ENCODE data around the gene HTT.

The HTT gene

GRCh38 chr4:3213106-3213425 lies 138.6 kb downstream of the HTT start:
- Histone ChIP-seq H3K4me1 (ENCODE audit: control insufficient read depth, insufficient read depth, low read length, poor library complexity, severe bottlenecking) (no peaks in the 10 kb centered on the region), H3K27ac (ENCODE audit: low read depth, low read length, severe bottlenecking) (no peak overlapping the region), H3K9me3 (ENCODE audit: control insufficient read depth, low read length) (no peaks in the 10 kb centered on the region), H3K4me3 (ENCODE audit: extremely low read depth, insufficient read depth, low read length, poor library complexity, severe bottlenecking) (no peak overlapping the region), H3K36me3 (ENCODE audit: control insufficient read depth, insufficient read depth, low read length) (peaks cover 89% of the 10 kb centered on the region)
- 90 to 95% methylated on average over 3 to 4 of the region's 4 CpGs for WGBS, 2 experiments (ENCODE audit: insufficient coverage in 2 of 2)

- Histone ChIP-seq H3K4me3 (ENCODE audit: extremely low read depth, insufficient read depth, low read length, poor library complexity, severe bottlenecking) (no peak overlapping the region), H3K27ac (ENCODE audit: low read depth, low read length, severe bottlenecking) (no peak overlapping the region), H3K9me3 (ENCODE audit: control insufficient read depth, low read length) (no peaks in the 10 kb centered on the region), H3K36me3 (ENCODE audit: control insufficient read depth, insufficient read depth, low read length) (peaks cover 91% of the 10 kb centered on the region), H3K4me1 (ENCODE audit: control insufficient read depth, insufficient read depth, low read length, poor library complexity, severe bottlenecking) (no peaks in the 10 kb centered on the region)
- 97 to 98% methylated on average over 15 of the region's 15 CpGs for WGBS, 2 experiments (ENCODE audit: insufficient coverage in 2 of 2)
Measured at GRCh38 chr4:3213661-3214250, 139.3 kb downstream of the HTT start.

GRCh38 chr4:3215256-3215655 lies 140.8 kb downstream of the HTT start:
- Histone ChIP-seq H3K27ac (ENCODE audit: low read depth, low read length, severe bottlenecking) (no peak overlapping the region), H3K4me1 (ENCODE audit: control insufficient read depth, insufficient read depth, low read length, poor library complexity, severe bottlenecking) (no peaks in the 10 kb centered on the region), H3K9me3 (ENCODE audit: control insufficient read depth, low read length) (no peaks in the 10 kb centered on the region), H3K4me3 (ENCODE audit: extremely low read depth, insufficient read depth, low read length, poor library complexity, severe bottlenecking) (no peak overlapping the region), H3K36me3 (ENCODE audit: control insufficient read depth, insufficient read depth, low read length) (peaks cover 89% of the 10 kb centered on the region)
- 95 to 97% methylated on average over 9 to 11 of the region's 12 CpGs for WGBS, 2 experiments (ENCODE audit: insufficient coverage in 2 of 2)

GRCh38 chr4:3215733-3216132 lies 141.3 kb downstream of the HTT start:
- Histone ChIP-seq H3K36me3 (ENCODE audit: control insufficient read depth, insufficient read depth, low read length) (peaks cover 89% of the 10 kb centered on the region), H3K27ac (ENCODE audit: low read depth, low read length, severe bottlenecking) (no peak overlapping the region)
- WGBS, 2 experiments (ENCODE audit: insufficient coverage in 2 of 2) = 89 to 97% methylated on average over 3 of the region's 4 CpGs

GRCh38 chr4:3217266-3217665 lies 142.8 kb downstream of the HTT start:
- 90 to 100% methylated on average over 2 of the region's 2 CpGs for WGBS, 2 experiments (ENCODE audit: insufficient coverage in 2 of 2)
- Histone ChIP-seq H3K9me3 (ENCODE audit: control insufficient read depth, low read length) (no peaks in the 10 kb centered on the region), H3K4me1 (ENCODE audit: control insufficient read depth, insufficient read depth, low read length, poor library complexity, severe bottlenecking) (no peaks in the 10 kb centered on the region), H3K27ac (ENCODE audit: low read depth, low read length, severe bottlenecking) (no peak overlapping the region), H3K4me3 (ENCODE audit: extremely low read depth, insufficient read depth, low read length, poor library complexity, severe bottlenecking) (no peak overlapping the region), H3K36me3 (ENCODE audit: control insufficient read depth, insufficient read depth, low read length) (peaks cover 92% of the 10 kb centered on the region)

More at GRCh38 chr4:3215733-3216132, 141.3 kb downstream of the HTT start:
- Histone ChIP-seq H3K9me3 (ENCODE audit: control insufficient read depth, low read length) (no peaks in the 10 kb centered on the region), H3K4me1 (ENCODE audit: control insufficient read depth, insufficient read depth, low read length, poor library complexity, severe bottlenecking) (no peaks in the 10 kb centered on the region), H3K4me3 (ENCODE audit: extremely low read depth, insufficient read depth, low read length, poor library complexity, severe bottlenecking) (no peak overlapping the region)

GRCh38 chr4:3217771-3218170 lies 143.3 kb downstream of the HTT start:
- WGBS, 2 experiments (ENCODE audit: insufficient coverage in 2 of 2) = 95 to 96% methylated on average over 14 of the region's 16 CpGs
- no peak overlapping the region for H3K27ac ChIP-seq (ENCODE audit: low read depth, low read length, severe bottlenecking)
- H3K4me1 ChIP-seq (ENCODE audit: control insufficient read depth, insufficient read depth, low read length, poor library complexity, severe bottlenecking) = no peaks in the 10 kb centered on the region
- H3K9me3 ChIP-seq (ENCODE audit: control insufficient read depth, low read length) = no peaks in the 10 kb centered on the region
- no peak overlapping the region for H3K4me3 ChIP-seq (ENCODE audit: extremely low read depth, insufficient read depth, low read length, poor library complexity, severe bottlenecking)
- H3K36me3 ChIP-seq (ENCODE audit: control insufficient read depth, insufficient read depth, low read length) = peaks cover 92% of the 10 kb centered on the region

- no peaks in the 10 kb centered on the region for H3K9me3 ChIP-seq (ENCODE audit: control insufficient read depth, low read length)
- peaks cover 92% of the 10 kb centered on the region for H3K36me3 ChIP-seq (ENCODE audit: control insufficient read depth, insufficient read depth, low read length)
- no peak overlapping the region for H3K27ac ChIP-seq (ENCODE audit: low read depth, low read length, severe bottlenecking)
- 96 to 98% methylated on average over 18 to 19 of the region's 20 CpGs for WGBS, 2 experiments (ENCODE audit: insufficient coverage in 2 of 2)
- H3K4me3 ChIP-seq (ENCODE audit: extremely low read depth, insufficient read depth, low read length, poor library complexity, severe bottlenecking) = no peak overlapping the region
- no peaks in the 10 kb centered on the region for H3K4me1 ChIP-seq (ENCODE audit: control insufficient read depth, insufficient read depth, low read length, poor library complexity, severe bottlenecking)
Measured at GRCh38 chr4:3218824-3219760, 144.6 kb downstream of the HTT start.

- Histone ChIP-seq H3K27ac (ENCODE audit: low read depth, low read length, severe bottlenecking) (no peak overlapping the region), H3K4me3 (ENCODE audit: extremely low read depth, insufficient read depth, low read length, poor library complexity, severe bottlenecking) (no peak overlapping the region), H3K9me3 (ENCODE audit: control insufficient read depth, low read length) (no peaks in the 10 kb centered on the region), H3K36me3 (ENCODE audit: control insufficient read depth, insufficient read depth, low read length) (peaks cover 96% of the 10 kb centered on the region), H3K4me1 (ENCODE audit: control insufficient read depth, insufficient read depth, low read length, poor library complexity, severe bottlenecking) (no peaks in the 10 kb centered on the region)
- 90 to 94% methylated on average over 4 to 9 of the region's 9 CpGs for WGBS, 2 experiments (ENCODE audit: insufficient coverage in 2 of 2)
Measured at GRCh38 chr4:3219761-3220475, 145.4 kb downstream of the HTT start.

- H3K4me1 ChIP-seq (ENCODE audit: control insufficient read depth, insufficient read depth, low read length, poor library complexity, severe bottlenecking) = no peaks in the 10 kb centered on the region
- no peaks in the 10 kb centered on the region for H3K9me3 ChIP-seq (ENCODE audit: control insufficient read depth, low read length)
- peaks cover 96% of the 10 kb centered on the region for H3K36me3 ChIP-seq (ENCODE audit: control insufficient read depth, insufficient read depth, low read length)
- 91 to 100% methylated on average over 3 to 5 of the region's 8 CpGs for WGBS, 2 experiments (ENCODE audit: insufficient coverage in 2 of 2)
- no peak overlapping the region for H3K4me3 ChIP-seq (ENCODE audit: extremely low read depth, insufficient read depth, low read length, poor library complexity, severe bottlenecking)
- H3K27ac ChIP-seq (ENCODE audit: low read depth, low read length, severe bottlenecking) = no peak overlapping the region
Measured at GRCh38 chr4:3220476-3221183, 146.1 kb downstream of the HTT start.

GRCh38 chr4:3221184-3221494 lies 146.7 kb downstream of the HTT start:
- WGBS, 2 experiments (ENCODE audit: insufficient coverage in 2 of 2) = 94 to 95% methylated on average over 7 to 8 of the region's 8 CpGs

More at GRCh38 chr4:3221184-3221494, 146.7 kb downstream of the HTT start:
- H3K4me3 ChIP-seq (ENCODE audit: extremely low read depth, insufficient read depth, low read length, poor library complexity, severe bottlenecking) = no peak overlapping the region
- peaks cover 95% of the 10 kb centered on the region for H3K36me3 ChIP-seq (ENCODE audit: control insufficient read depth, insufficient read depth, low read length)
- H3K4me1 ChIP-seq (ENCODE audit: control insufficient read depth, insufficient read depth, low read length, poor library complexity, severe bottlenecking) = no peaks in the 10 kb centered on the region
- no peaks in the 10 kb centered on the region for H3K9me3 ChIP-seq (ENCODE audit: control insufficient read depth, low read length)
- no peak overlapping the region for H3K27ac ChIP-seq (ENCODE audit: low read depth, low read length, severe bottlenecking)
